HG03354 (cell line): ENCODE results near the gene SRM.
"Not testable (repeated sequence)": the region's sequence is repeated elsewhere in the genome, so short reads cannot be mapped to it uniquely, and the experiment has no call there.

ENCODE experiments used
- ATAC-seq: cut with Tn5 transposase; IDR thresholded peaks from one replicate; pipeline ENCODE4 v1.9.1; 2021; ENCODE audit warnings: mild to moderate bottlenecking; ENCODE audit not compliant: unreplicated experiment, poor library complexity, severe bottlenecking

SRM gene

DNA sequence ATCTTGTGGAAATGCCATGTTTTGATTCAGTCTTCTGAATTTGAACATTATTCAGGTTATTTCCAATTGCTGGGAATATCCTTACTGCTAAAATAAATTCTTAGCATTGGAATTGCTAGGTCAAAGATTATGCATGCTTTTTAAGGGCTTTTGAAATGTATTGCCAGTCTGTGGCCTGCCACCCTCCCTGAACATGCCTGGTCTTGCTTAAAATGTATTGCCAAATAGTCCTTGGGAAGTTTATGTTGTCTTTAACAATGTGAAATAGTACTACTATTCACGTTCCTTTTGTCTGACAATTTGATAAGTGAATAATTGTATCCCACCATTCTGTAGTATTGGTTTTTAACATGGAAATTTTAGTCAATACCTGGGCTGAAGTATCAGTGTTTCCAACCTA, 33.8 kb downstream of the SRM start:
- no peak for ATAC-seq

GRCh38 chr1:11025618-11026017, 34.2 kb downstream of the SRM start:
- no peak for ATAC-seq

- no peak for ATAC-seq
Observed at GRCh38 chr1:11024874-11025203, 35.0 kb downstream of the SRM start.

- no peak for ATAC-seq
Observed at GRCh38 chr1:11024154-11024873, 35.5 kb downstream of the SRM start.

GRCh38 chr1:11023201-11023600, 36.6 kb downstream of the SRM start:
- ATAC-seq: no peak

GRCh38 chr1:11019971-11020370, 39.8 kb downstream of the SRM start:
- no peak for ATAC-seq

GRCh38 chr1:11019358-11019757, 40.5 kb downstream of the SRM start:
- not testable (repeated sequence) for ATAC-seq

- ATAC-seq: no peak
Observed at GRCh38 chr1:11013160-11013531, 46.7 kb downstream of the SRM start.

DNA sequence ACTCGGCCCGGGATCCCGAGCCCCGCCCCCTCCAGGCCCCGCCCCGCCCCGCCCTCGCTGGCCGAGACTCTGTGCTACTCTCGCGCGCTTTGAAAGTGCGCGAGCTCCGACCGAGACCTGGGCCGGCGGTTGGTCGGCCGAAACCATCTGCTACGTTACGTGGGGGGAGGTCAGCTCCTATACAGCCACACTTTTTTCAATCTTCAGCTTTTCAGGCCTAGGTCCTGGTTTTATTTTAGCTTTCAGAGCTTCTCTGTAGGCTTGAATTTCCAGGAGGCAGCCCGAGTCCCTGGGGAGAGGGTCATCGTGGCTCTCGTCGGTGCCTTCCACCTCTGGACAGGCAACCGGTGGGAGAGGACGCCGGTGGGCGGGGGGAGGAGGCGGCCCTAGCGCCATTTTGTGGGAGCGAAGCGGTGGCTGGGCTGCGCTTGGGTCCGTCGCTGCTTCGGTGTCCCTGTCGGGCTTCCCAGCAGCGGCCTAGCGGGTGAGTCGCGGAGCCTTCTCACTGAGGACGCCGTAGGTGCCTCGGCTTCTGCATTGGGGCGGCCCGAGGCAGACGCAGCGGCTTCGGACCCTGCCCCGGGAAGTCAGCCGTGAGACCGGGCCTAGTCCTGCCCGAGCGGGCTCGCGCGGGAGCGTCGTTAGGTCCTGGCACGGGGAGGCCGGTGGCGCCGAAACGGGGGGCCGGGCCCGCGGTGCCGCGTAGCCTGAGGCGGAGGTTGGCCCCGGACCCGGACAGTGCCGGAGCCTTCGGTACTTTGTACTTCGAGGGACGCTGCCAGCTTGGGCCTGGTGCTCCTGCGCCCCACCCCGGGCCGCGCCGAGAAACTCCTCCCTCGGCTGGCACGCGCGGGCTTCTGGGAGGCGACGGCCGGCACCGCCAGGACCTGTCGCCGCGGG, 47.3 kb downstream of the SRM start, which contains the start of gene TARDBP:
TSS of gene TARDBP (plus strand) at position 395 of the 900 bp plus-strand sequence. CDS start 1,074 bp downstream, outside the sequence.
- peak; percentile 88 for ATAC-seq
